Heart left ventricle (tissue), 16 donors: ENCODE measurements around the gene TRMT10B. TPM values are rescaled to one million over a fixed set of nuclear protein-coding genes. Genes with fewer than 3 reads are reported as not detected.

ENCODE experiments used
- ATAC-seq, 4 donors: fragments of 200-7000 bp; cut with Tn5 transposase; one replicate each; pipeline ENCODE4 v1.9.1; 2020 to 2022; ENCODE audit warnings: moderate library complexity in 4 of 4, mild to moderate bottlenecking in 3 of 4, moderate number of reproducible peaks in 1 of 4
- DNase-seq, 5 donors: peaks; one replicate each; pipeline ENCODE4 v3.0.0-alpha.2; 2020
- H3K27ac ChIP-seq, 12 donors: fragments of 200-600 bp; sonication (generic) in 4 of 12; one replicate each; pipeline versions ENCODE4 v1.5.0 to v1.8.0; 2016 to 2022; ENCODE audit warnings: mild to moderate bottlenecking in 2 of 12
- H3K27me3 ChIP-seq, 9 donors: fragments of 200-600 bp; sonication (generic) in 2 of 9; one replicate each; pipeline versions ENCODE4 v1.5.1 to v1.8.0; 2016 to 2022; ENCODE audit warnings: mild to moderate bottlenecking in 3 of 9
- H3K36me3 ChIP-seq, 9 donors: fragments of 200-600 bp; sonication (generic) in 2 of 9; one replicate each; pipeline versions ENCODE4 v1.5.0 to v1.8.0; 2018 to 2022; ENCODE audit warnings: mild to moderate bottlenecking in 2 of 9
- H3K4me1 ChIP-seq, 12 donors: fragments of 200-600 bp; sonication (generic) in 4 of 12; one replicate each; pipeline versions ENCODE4 v1.5.0 to v1.8.0; 2016 to 2022; ENCODE audit warnings: mild to moderate bottlenecking in 3 of 12
- H3K4me3 ChIP-seq, 12 donors: fragments of 200-600 bp; sonication (generic) in 4 of 12; one replicate each; pipeline versions ENCODE4 v1.5.0 to v1.8.0; 2017 to 2022; ENCODE audit warnings: mild to moderate bottlenecking in 9 of 12, moderate library complexity in 4 of 12
- H3K9me3 ChIP-seq, 12 donors: fragments of 200-600 bp; sonication (generic) in 4 of 12; one replicate each; pipeline versions ENCODE4 v1.5.0 to v1.8.0; 2016 to 2022; ENCODE audit warnings: mild to moderate bottlenecking in 1 of 12
- CTCF ChIP-seq, 12 donors: fragments of 200-600 bp; sonication (generic) in 4 of 12; IDR thresholded peaks; one replicate each; pipeline versions ENCODE4 v1.5.0 to v1.8.0; 2018 to 2022; ENCODE audit warnings: antibody characterized with exemption in 12 of 12, mild to moderate bottlenecking in 5 of 12
- POLR2A ChIP-seq, 2 donors: fragments of 450-650 bp; IDR thresholded peaks; one replicate each; pipeline ENCODE4 v1.6.1; 2017; ENCODE audit warnings: antibody characterized with exemption in 2 of 2, mild to moderate bottlenecking in 2 of 2, moderate library complexity in 2 of 2
- whole genome bisulfite sequencing, 4 donors: extraction: QIAGEN DNeasy Blood & Tissue Kit in 2 of 4; methylation state at CpG; one replicate each; pipeline versions ENCODE4 v1.1.5 to v1.1.7; 2013 to 2018; 5-methylcytosine and 5-hydroxymethylcytosine counted together
- intact Hi-C, 10 donors: fragments of 100-400 bp; cut with DNase I; formaldehyde crosslinking; loops; one replicate each; pipeline versions ENCODE4 v1.11.1 to v1.14.2; 2022
- polyA plus RNA-seq, 2 donors: library from polyadenylated mRNA; stranded (reverse); fragments of 200-250 nt; gene quantifications; one replicate each; pipeline ENCODE4 v1.2.3, GENCODE V29; 2013
- total RNA-seq, 9 donors: library from RNA; depleted of rRNA in 2 of 9; stranded (reverse); fragments of >200 nt in 2 of 9; fragmentation: NEBNext Ultra II Directional in 3 of 9; extraction: Animal tissue kit (Norgen Biotek cat#: 25700) in 3 of 9; gene quantifications; one replicate each; pipeline versions ENCODE4 v1.1.0 to v1.2.4, GENCODE V29; 2016 to 2023
- donor health status: ischemic (EF 13 %, LVEDD 7.1; RV severe dilation, severe dysfunction).
- donor health status: healthy with polysubstance abuse.
- donor health status: DM: no; HTN: yes; CAD: no.
- donor health status: DM: no; HTN: no; CAD: no.
- donor health status: ischemic (EF 25% LVEDD 6.9; RV normal size, moderate dysfunction).
- donor health status: ischemic (EF 25% LVEDD 5.7; RV mildly dilated, moderate dysfunction).
- donor health status: healthy.
- donor health status: DM: yes; HTN: yes; CAD: no.
- donor health status: ischemic (EF 35%, LVEDD 5.7; RV mildly dilated, moderate dysfunction).
- donor health status: nonischemic (EF 11% LVEDD 7.7; RV severe dilation, severe dysfunction).
- donor health status: DM: yes; HTN: yes; CAD: no.
- donor health status: PGD.
- donor health status: ischemic (EF 29% LVEDD 5.4; RV normal size, mild dysfunction).
- donor health status: nonischemic (EF 23%, LVEDD 6.1; RV moderate dilation, normal function).

The TRMT10B gene
- total and polyA plus RNA-seq, 11 donors, result 2.7 to 5.5 (median 3.5) TPM

GRCh38 chr9:37827483-37828165 is 74.0 kb downstream of the TRMT10B start:
- DNase-seq, result no peak

More at GRCh38 chr9:37827483-37828165, 74.0 kb downstream of the TRMT10B start:
- peaks cover 0 to 91% (median 74%) of the 10 kb centered on the region in 9 donors for H3K36me3 ChIP-seq
- ATAC-seq, result no peak
- 97 to 99% (median 98%) methylated on average over 3 to 4 of the region's 4 CpGs for WGBS, 4 donors
- no peaks in the 10 kb centered on the region for H3K27me3 ChIP-seq
- no peaks in the 10 kb centered on the region for H3K9me3 ChIP-seq
- no peaks in the 10 kb centered on the region for H3K4me1 ChIP-seq
- no peak overlapping the region for H3K4me3 ChIP-seq
- no peak overlapping the region for H3K27ac ChIP-seq
- intact Hi-C loops, result no loop called here
- TF ChIP-seq CTCF (IDR thresholded peaks at IDR 0.05) (no peak), POLR2A (IDR thresholded peaks at IDR 0.05) (no peak)

Other genes starting within 250 kb of the TRMT10B start
- 1 to 10 TPM; 5.5 to 9.8 (median 7.3) TPM for gene FBXO10, start 177.4 kb upstream of the TRMT10B start, total RNA-seq
- gene FBXO10, start 177.4 kb upstream of the TRMT10B start, polyA plus RNA-seq, result 1 to 10 TPM; 2.4 to 6.0 TPM
- 10 to 100 TPM; 39.7 to 64.2 (median 50.3) TPM for gene TOMM5, start 161.2 kb upstream of the TRMT10B start, total RNA-seq
- 100 to 1,000 TPM; 103 to 139 TPM for gene TOMM5, start 161.2 kb upstream of the TRMT10B start, polyA plus RNA-seq
- 1 to 10 TPM in 5 of 9 donors, under 1 TPM in 4; 0.59 to 1.9 (median 1.0) TPM for gene FRMPD1, start 102.9 kb upstream of the TRMT10B start, total RNA-seq
- under 1 TPM; 0.03 to 0.30 TPM for gene FRMPD1, start 102.9 kb upstream of the TRMT10B start, polyA plus RNA-seq
- 10 to 100 TPM in 8 of 9 donors, 1 to 10 TPM in 1; 9.6 to 18.6 (median 14.0) TPM for gene EXOSC3, start 31.3 kb downstream of the TRMT10B start, total RNA-seq
- gene EXOSC3, start 31.3 kb downstream of the TRMT10B start, polyA plus RNA-seq, result 10 to 100 TPM in 1 of 2 donors, 1 to 10 TPM in 1; 10.0 to 24.0 TPM
- 10 to 100 TPM; 13.3 to 24.3 (median 20.1) TPM for gene DCAF10, start 47.0 kb downstream of the TRMT10B start, total RNA-seq
- 10 to 100 TPM in 1 of 2 donors, 1 to 10 TPM in 1; 5.0 to 15.5 TPM for gene DCAF10, start 47.0 kb downstream of the TRMT10B start, polyA plus RNA-seq
- 10 to 100 TPM; 18.9 to 27.6 (median 22.9) TPM for gene SLC25A51, start 150.3 kb downstream of the TRMT10B start, total RNA-seq
- 10 to 100 TPM in 1 of 2 donors, 1 to 10 TPM in 1; 8.6 to 16.1 TPM for gene SLC25A51, start 150.3 kb downstream of the TRMT10B start, polyA plus RNA-seq